NT2/D1 (cell line): ENCODE data around the gene ST6GALNAC1.

ENCODE experiments used
- DNase-seq: peaks from one replicate; pipeline ENCODE4 v3.0.0-alpha.2; 2011; ENCODE audit warnings: low read depth, low spot score
- H3K27me3 ChIP-seq: 2 replicates; pipeline ENCODE4 v1.6.0; 2011; ENCODE audit warnings: mild to moderate bottlenecking; ENCODE audit not compliant: insufficient read length, insufficient read depth
- H3K36me3 ChIP-seq: 2 replicates; pipeline ENCODE4 v1.6.1; 2011; ENCODE audit warnings: mild to moderate bottlenecking, low read length, mixed read lengths; ENCODE audit not compliant: insufficient read depth, insufficient read length
- H3K4me1 ChIP-seq: 2 replicates; pipeline ENCODE4 v1.5.1; 2011; ENCODE audit not compliant: insufficient read depth, insufficient read length
- H3K4me3 ChIP-seq: 2 replicates; pipeline ENCODE4 v1.5.1; 2011; ENCODE audit warnings: low read depth; ENCODE audit not compliant: insufficient read length
- H3K9ac ChIP-seq: 2 replicates; pipeline ENCODE4 v1.6.0; 2011; ENCODE audit warnings: low read depth; ENCODE audit not compliant: insufficient read length
- H3K9me3 ChIP-seq: 2 replicates; pipeline ENCODE4 v1.5.1; 2011; ENCODE audit warnings: mild to moderate bottlenecking, low read length; ENCODE audit not compliant: insufficient read depth
- SUZ12 ChIP-seq: IDR thresholded peaks from 2 replicates; pipeline ENCODE4 v1.6.1; 2011; ENCODE audit not compliant: insufficient read length, insufficient read depth; ENCODE audit errors: extremely low read depth
- YY1 ChIP-seq: IDR thresholded peaks from 2 replicates; pipeline ENCODE4 v1.6.1; 2011; ENCODE audit not compliant: insufficient read length, insufficient read depth
- ZNF274 ChIP-seq: IDR thresholded peaks from 2 replicates; pipeline ENCODE4 v1.6.1; 2011; ENCODE audit warnings: mild to moderate bottlenecking, low read depth, low read length

Gene ST6GALNAC1

DNA sequence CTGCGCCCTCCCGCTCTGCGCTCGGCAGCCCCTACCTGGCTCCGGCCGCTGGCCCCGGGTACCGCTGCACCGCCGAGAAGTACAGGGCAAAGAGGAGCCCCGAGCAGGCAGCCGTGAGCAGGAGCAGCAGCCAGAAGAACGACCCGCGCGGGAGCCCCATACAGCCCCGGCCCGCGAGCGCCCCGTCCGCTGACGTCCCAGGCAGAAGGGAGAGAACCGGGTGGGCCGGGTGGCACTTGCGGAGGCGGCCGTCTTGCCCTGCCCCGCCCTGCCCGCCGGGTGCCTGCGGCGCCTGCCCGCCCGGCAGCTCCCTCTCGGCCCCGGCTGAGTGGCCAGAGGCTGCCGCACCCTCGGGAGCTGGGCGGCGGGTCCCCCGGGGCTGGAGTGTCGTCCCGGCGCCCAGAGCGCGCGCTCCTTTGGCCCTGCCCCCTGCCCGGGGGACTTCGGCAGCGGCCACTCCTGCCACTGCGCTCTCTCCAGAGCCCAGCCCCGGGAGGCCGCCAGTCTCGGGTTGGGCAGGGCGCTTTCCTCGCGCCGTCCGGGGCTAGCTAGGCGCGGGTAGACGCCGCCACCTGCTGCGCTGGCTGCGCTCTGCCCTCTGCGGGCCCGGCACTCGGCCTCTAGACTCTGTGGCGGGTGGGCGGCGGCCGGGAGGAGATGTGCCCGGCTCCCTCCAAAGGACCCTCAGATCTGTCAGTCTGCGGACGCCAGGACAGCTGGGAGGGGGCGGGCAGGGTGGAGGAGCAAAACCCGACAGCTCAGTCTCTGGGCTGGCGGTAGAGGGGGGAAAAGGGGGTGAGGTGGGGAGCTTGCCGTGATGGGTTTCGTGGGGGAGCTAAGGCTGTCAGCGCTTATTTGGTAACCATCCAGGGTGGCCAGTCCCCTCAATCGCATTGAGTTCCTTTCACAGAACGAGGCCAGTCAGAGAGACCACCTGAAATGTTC is 57.6 kb downstream of the ST6GALNAC1 start, which contains the start of gene ST6GALNAC2:
Gene ST6GALNAC2, minus strand, starts transcription at position 212 of the 945 bp plus-strand sequence. Its CDS starts 52 bp downstream, at position 160.
- peaks cover 14% of the 10 kb centered on the region for H3K4me1 ChIP-seq
- H3K36me3 ChIP-seq, result no peaks in the 10 kb centered on the region
- TF ChIP-seq YY1, result no peak
- TF ChIP-seq ZNF274, result no peak
- TF ChIP-seq SUZ12, result no peak
- H3K9me3 ChIP-seq, result no peaks in the 10 kb centered on the region
- peak within 1 kb of the TSS; percentile 86 for H3K9ac ChIP-seq
- peak within 1 kb of the TSS; percentile 71 for H3K4me3 ChIP-seq
- no peak for DNase-seq
- peaks cover 43% of the 10 kb centered on the region for H3K27me3 ChIP-seq

DNA sequence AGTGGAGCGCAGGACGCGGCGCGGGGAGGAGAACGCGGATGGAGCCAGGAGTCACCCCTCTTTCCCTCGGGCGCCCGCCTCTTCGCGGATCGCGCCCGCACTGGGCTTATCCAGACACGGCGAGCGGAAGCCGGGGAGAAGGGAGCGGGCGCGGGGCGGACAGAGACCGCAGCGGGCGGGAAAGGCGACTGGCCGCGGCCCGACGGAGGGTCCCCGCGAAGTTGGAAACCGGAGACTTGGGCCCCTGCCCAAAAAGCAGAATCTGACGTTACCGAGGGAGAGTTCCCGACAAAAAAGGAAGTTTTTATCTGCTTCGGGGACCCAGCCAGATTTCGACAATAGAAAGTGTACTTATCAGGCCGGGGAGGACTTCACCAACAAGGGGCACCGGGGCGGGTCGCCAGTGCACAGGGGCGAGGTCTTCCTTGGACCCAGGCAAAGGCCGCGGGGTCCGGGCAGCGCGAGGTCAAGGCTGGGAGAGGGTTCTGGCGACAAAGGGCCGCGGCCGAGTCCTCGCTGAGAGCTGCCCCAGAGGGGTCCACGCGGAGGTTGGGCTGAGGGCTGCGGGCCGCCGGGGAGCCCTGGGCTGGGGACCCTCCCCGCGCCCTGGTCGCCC is 58.4 kb downstream of the ST6GALNAC1 start:
- peak overlapping the region; percentile 71 for H3K4me3 ChIP-seq
- DNase-seq, result no peak
- no peak for TF ChIP-seq YY1
- no peak for TF ChIP-seq SUZ12
- no peak for TF ChIP-seq ZNF274

GRCh38 chr17:76584427-76585032 is 59.0 kb downstream of the ST6GALNAC1 start:
- DNase-seq, result no peak
- H3K4me1 ChIP-seq, result peaks cover 15% of the 10 kb centered on the region
- no peak for TF ChIP-seq SUZ12
- no peak for TF ChIP-seq YY1
- no peak for TF ChIP-seq ZNF274
- H3K9me3 ChIP-seq, result no peaks in the 10 kb centered on the region
- H3K9ac ChIP-seq, result peak overlapping the region; percentile 86
- H3K36me3 ChIP-seq, result no peaks in the 10 kb centered on the region
- H3K4me3 ChIP-seq, result peak overlapping the region; percentile 71
- H3K27me3 ChIP-seq, result peaks cover 43% of the 10 kb centered on the region

More for the DNA sequence above, 58.4 kb downstream of the ST6GALNAC1 start:
- peaks cover 15% of the 10 kb centered on the region for H3K4me1 ChIP-seq
- peak overlapping the region; percentile 86 for H3K9ac ChIP-seq
- H3K27me3 ChIP-seq, result peaks cover 43% of the 10 kb centered on the region
- no peaks in the 10 kb centered on the region for H3K9me3 ChIP-seq
- no peaks in the 10 kb centered on the region for H3K36me3 ChIP-seq

GRCh38 chr17:76582660-76583059 is 60.9 kb downstream of the ST6GALNAC1 start:
- Histone ChIP-seq H3K27me3 (peaks cover 32% of the 10 kb centered on the region), H3K4me1 (peaks cover 14% of the 10 kb centered on the region), H3K4me3 (no peak overlapping the region), H3K9me3 (no peaks in the 10 kb centered on the region), H3K9ac (peak overlapping the region; percentile 33), H3K36me3 (no peaks in the 10 kb centered on the region)
- no peak for DNase-seq
- no peak for TF ChIP-seq YY1
- no peak for TF ChIP-seq SUZ12
- TF ChIP-seq ZNF274, result no peak

- no peaks in the 10 kb centered on the region for H3K36me3 ChIP-seq
- peaks cover 21% of the 10 kb centered on the region for H3K27me3 ChIP-seq
- H3K4me3 ChIP-seq, result no peak overlapping the region
- no peak for DNase-seq
- no peaks in the 10 kb centered on the region for H3K9me3 ChIP-seq
- TF ChIP-seq ZNF274 (no peak), YY1 (no peak), SUZ12 (no peak)
- H3K9ac ChIP-seq, result no peak overlapping the region
- peaks cover 9% of the 10 kb centered on the region for H3K4me1 ChIP-seq
Observed at GRCh38 chr17:76581515-76581914, 62.0 kb downstream of the ST6GALNAC1 start.

- Histone ChIP-seq H3K4me1 (peaks cover 9% of the 10 kb centered on the region), H3K27me3 (no peaks in the 10 kb centered on the region), H3K36me3 (no peaks in the 10 kb centered on the region), H3K9me3 (no peaks in the 10 kb centered on the region), H3K4me3 (no peak overlapping the region), H3K9ac (no peak overlapping the region)
- DNase-seq, result no peak
- no peak for TF ChIP-seq YY1
- no peak for TF ChIP-seq SUZ12
- no peak for TF ChIP-seq ZNF274
Observed at GRCh38 chr17:76579281-76579680, 64.3 kb downstream of the ST6GALNAC1 start.
